Astrocyte of the spinal cord (primary cell): ENCODE results near the gene CNN1.

Source experiments
- DNase-seq: peaks from one replicate; pipeline ENCODE4 v3.0.0; 2011; ENCODE audit warnings: low read depth, low spot score
- H3K4me3 ChIP-seq: 2 replicates; pipeline ENCODE4 v1.5.1; 2011; ENCODE audit warnings: low read depth, mild to moderate bottlenecking, low read length, moderate library complexity
- in situ Hi-C: cut with HindIII; loops from 2 replicates; pipeline ENCODE4 v1.10.0; 2017; ENCODE audit warnings: low sequenced_read_pairs
- TF ChIP-seq, protein P1 (sequence below): IDR thresholded peaks from 2 replicates; pipeline ENCODE4 v1.5.1; 2012; ENCODE audit warnings: low read depth, mild to moderate bottlenecking, low read length, inconsistent platforms

The CNN1 gene

DNA sequence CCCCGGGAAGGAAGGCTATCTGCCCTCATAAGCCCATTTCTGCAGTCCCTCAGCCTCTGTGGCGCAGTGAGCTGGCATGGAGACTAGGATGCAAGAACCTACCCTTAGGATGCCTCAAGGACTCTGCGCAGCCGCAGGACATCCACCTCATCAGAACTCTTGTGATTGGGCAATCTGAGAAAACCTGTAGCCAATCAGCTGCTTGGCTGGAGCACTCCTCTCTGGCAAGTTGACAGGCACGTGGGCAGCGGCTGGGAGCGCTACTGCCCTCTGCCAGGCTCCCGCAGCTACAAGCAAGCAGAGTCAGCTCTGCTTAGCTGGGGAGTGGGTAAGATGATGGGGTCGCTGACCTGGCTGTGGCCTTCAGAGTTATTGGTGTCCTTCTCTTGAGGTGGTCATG, 8.2 kb upstream of the CNN1 start:
- in situ Hi-C loops = no loop called here
- no peak overlapping the region for H3K4me3 ChIP-seq
- DNase-seq = peak; percentile 69
- TF ChIP-seq, protein P1, sequence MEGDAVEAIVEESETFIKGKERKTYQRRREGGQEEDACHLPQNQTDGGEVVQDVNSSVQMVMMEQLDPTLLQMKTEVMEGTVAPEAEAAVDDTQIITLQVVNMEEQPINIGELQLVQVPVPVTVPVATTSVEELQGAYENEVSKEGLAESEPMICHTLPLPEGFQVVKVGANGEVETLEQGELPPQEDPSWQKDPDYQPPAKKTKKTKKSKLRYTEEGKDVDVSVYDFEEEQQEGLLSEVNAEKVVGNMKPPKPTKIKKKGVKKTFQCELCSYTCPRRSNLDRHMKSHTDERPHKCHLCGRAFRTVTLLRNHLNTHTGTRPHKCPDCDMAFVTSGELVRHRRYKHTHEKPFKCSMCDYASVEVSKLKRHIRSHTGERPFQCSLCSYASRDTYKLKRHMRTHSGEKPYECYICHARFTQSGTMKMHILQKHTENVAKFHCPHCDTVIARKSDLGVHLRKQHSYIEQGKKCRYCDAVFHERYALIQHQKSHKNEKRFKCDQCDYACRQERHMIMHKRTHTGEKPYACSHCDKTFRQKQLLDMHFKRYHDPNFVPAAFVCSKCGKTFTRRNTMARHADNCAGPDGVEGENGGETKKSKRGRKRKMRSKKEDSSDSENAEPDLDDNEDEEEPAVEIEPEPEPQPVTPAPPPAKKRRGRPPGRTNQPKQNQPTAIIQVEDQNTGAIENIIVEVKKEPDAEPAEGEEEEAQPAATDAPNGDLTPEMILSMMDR = peak; percentile 31

DNA sequence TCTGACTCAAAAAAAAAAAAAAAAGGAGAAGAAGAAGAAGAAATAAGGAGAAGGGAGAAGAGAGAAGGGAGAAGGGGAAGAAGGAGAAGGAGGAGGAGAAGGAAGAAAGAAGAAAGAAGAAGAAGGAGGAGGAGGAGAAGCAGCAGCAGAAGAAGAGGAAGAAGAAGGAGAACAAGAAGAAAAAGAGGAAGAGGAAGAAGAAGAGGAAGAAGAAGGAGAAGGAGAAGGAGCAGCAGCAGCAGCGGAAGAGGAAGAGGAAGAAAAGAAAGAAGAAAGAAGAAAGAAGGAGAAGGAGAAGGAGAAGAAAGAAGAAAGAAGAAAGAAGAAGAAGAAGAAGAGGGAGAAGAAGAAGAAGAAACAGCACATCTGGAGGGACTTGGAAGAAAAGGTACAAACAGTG, 4.1 kb upstream of the CNN1 start:
- TF ChIP-seq, protein P1 = no peak
- no peak overlapping the region for H3K4me3 ChIP-seq
- no peak for DNase-seq
- in situ Hi-C loops = no loop called here

DNA sequence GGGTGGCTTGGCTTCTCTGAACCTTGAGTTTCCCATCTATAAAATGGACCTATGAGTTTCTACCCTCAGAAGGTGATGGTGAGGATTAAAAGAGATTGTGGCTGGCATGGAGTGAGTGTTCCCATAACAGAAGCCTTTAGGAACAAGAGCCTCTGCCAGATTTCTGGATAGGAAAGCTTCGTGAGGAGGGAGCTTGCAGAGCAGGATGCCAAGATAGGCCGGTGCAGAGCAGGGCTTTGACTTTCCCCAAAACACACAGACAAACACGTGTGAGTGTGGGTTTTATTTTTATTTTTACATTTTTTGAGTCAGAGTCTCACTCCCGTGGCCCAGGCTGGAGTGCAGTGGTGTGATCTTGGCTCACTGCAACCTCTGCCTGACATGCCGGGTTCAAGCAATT, 3.7 kb upstream of the CNN1 start:
- in situ Hi-C loops = no loop called here

DNA sequence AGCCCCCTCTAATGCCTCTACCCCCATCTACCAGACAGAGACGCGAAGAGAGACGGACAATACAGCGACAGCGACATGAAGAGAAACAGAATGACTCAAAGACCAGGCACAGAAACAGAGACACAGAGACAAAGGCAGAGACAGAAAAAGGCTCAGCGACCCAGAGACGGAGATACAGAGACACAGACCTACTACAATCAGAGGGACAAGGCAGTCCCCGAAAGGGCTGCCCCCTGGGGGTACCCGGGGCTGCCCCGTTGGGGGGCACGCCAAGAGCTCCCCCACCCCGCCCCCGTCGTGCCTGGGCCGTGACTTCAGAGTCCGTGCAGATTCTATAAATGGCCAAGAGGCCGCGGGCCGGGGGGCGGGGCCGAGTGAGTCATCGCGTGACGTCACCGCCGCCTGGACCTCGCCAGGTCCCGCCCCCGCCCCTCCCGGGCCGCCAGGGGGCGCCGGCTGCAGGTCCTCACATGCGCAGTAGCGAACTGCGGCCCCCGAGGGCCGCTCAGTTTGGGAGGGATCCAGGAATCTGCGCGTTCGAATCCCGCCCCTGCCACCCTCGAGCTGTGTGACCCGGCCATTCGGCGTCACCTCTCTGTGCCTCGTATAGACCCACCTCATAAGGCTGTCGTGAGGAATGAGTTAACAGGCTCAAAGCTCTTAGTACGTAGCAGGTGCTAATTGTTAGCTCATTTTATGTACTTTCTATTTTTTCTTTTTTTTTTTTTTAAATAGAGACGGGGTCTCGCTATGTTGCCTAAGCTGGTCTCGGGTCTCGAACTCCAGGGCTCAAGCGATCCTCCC, 2.7 kb upstream of the CNN1 start:
- peak; percentile 92 for DNase-seq
- peak overlapping the region; percentile 31 for H3K4me3 ChIP-seq
- TF ChIP-seq, protein P1 = peak; percentile 75
- in situ Hi-C loops = no loop called here

More for the DNA sequence above, 3.7 kb upstream of the CNN1 start:
- no peak overlapping the region for H3K4me3 ChIP-seq
- no peak for DNase-seq
- TF ChIP-seq, protein P1 = no peak

DNA sequence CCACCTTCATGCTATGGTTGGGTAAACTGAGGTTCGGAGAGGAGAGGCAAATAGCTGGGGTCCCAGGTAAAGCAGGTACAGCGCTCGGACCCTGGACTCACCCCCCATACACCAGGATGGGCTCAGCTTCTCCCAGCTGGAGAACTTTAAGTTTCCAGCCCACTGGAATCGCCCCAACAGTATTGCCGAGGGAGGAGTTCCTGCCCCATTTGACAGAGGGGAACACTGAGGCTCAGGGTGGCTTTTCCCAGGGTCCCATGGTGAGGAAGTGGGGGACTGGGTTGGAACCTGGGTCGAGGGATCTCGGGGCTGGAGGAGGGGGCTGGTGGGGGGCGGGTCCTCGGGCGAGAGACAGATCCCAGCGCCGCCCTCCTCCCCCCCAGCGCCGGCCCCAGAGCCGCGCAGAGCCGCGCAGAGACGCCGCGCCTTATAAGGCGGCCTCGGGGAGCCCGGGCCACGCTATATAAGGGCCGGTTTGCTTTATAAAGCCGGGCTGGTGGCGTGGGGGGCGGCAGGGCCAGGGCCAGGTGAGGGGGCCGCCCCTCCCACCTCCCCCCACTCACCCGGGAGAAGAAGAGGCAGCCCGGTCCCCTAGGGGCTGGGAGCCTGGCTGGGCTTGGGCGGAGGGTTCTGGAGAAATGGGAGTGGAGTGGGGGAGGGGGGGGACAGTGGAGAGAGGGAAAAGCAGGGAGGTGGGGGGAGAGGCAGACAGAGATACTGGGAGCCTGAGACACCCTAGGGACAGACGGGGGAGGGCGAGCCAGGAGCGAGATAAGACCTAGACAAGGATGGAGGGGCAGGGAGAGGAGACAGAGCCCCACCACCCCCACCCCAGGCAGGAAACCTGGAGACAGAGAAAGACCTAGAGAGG, 1.1 kb downstream of the CNN1 start:
- TF ChIP-seq, protein P1 = no peak
- DNase-seq = no peak
- H3K4me3 ChIP-seq = peak overlapping the region; percentile 24
- in situ Hi-C loops = no loop called here

DNA sequence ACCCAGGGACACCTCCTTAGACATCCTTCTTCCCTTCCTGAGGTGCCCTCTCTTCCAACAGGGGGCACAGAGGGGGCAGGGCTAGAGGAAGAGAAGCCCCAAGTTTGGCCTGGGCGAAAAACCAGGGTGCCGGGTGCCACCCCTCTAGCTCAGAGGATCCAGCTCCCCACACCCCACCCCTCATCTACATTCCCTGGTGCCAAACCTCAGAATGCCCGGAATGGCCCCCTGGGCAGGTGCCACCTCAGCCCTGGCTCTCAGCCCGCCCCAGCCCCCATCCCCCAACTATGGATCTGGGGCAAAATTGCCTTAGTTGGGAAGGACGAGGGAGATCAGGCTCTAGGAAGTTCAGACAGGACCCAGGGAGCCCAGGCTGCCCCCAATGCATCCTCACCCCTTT, 2.0 kb downstream of the CNN1 start:
- no peak overlapping the region for H3K4me3 ChIP-seq
- no peak for DNase-seq
- TF ChIP-seq, protein P1 = no peak
- in situ Hi-C loops = no loop called here
